ENCODE measurements around the gene ARMC5.
"Not testable (repeated sequence)": the region's sequence is repeated elsewhere in the genome, so short reads cannot be mapped to it uniquely, and the experiment has no call there.

The ARMC5 gene, protein sequence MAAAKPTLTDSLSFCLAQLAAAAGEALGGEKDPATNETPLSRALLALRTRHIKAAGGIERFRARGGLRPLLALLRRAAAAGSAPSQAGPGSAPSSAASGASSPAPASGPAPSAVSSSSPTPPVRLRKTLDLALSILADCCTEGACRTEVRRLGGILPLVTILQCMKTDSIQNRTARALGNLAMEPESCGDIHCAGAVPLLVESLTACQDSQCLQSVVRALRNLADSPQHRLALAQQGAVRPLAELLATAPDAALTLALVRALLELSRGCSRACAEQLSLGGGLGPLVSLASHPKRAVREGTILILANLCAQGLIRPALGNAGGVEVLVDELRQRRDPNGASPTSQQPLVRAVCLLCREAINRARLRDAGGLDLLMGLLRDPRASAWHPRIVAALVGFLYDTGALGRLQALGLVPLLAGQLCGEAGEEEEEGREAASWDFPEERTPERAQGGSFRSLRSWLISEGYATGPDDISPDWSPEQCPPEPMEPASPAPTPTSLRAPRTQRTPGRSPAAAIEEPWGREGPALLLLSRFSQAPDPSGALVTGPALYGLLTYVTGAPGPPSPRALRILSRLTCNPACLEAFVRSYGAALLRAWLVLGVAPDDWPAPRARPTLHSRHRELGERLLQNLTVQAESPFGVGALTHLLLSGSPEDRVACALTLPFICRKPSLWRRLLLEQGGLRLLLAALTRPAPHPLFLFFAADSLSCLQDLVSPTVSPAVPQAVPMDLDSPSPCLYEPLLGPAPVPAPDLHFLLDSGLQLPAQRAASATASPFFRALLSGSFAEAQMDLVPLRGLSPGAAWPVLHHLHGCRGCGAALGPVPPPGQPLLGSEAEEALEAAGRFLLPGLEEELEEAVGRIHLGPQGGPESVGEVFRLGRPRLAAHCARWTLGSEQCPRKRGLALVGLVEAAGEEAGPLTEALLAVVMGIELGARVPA

DNA sequence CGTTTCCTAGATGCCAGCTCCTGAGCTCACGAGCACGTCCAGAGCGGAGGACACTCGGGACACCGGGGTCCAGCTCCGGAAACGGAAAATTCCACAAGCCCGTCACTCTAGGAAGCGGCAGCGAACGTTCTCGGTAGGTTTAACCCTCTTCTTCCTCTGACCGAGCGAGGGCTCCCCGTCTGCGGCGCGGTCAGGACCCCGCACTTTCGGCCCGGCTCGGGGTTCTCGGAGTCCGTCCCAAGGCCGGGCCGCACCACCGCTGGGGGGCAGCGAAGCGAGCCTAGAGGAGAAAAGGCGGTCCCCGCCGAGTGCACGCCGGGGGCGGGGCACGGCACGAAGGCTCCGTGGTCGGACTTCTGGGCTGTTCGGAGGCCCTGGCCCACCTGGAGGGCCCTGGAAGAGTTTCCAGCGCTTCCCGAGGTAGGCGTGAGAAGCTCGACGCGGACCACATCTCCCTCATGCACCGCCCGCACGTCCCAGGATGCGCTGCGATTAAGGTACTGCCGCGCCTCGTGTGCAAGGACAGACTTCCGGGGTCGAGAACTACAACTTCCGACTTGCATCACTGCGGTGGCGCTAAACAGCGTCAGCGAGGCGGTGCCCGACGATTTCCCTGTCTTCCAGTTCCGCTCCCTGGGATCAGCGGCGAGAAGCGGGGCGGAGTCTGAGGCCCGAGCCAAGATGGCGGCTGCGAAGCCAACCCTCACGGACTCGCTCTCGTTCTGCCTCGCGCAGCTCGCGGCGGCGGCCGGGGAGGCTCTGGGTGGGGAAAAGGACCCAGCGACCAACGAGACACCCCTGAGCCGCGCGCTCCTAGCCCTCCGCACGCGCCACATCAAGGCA is at the start of gene ARMC5:
TSS of gene ARMC5 (plus strand) at position 658 of the 843 bp plus-strand sequence. CDS start at position 682, 24 bp downstream.
- peak; percentile 97 for DNase-seq

DNA sequence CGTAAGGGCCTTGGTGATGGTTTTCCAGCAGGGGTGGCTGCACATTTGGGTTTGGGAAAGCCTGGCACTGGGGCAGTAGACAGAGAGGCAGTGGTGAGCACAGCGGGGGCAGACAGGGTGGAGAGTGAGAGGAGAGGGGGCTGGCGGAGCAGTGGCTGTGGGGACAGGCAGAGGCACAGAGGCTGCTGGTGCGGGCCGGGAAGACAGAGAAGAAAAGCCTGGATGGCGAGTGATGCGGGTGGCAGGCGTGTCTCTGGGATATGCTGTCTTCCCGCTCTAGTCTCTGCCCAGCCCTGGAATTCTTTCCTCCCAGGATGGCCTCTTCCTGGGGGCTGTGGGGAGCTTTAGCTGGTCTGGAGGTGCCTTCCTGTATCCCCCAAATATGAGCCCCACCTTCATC is 49.2 kb upstream of the ARMC5 start:
- DNase-seq: no peak

GRCh38 chr16:31411024-31411844 is 48.1 kb upstream of the ARMC5 start:
- DNase-seq: no peak

DNA sequence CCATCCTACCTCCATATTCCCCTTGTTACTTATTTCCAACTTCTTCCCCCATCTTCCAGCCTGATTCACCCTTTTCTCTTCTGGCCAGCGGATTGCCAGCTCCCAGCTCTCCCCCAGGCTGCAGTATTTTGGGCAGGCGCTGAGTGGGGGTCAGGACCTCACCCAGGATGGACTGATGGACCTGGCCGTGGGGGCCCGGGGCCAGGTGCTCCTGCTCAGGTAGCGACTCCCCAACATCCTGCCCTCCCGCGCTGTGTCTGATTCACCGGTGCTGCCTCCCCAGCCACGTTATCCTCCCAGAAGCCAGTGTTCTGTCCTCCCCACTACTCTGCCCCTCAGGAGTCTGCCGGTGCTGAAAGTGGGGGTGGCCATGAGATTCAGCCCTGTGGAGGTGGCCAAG is 46.6 kb upstream of the ARMC5 start:
- no peak for DNase-seq

DNA sequence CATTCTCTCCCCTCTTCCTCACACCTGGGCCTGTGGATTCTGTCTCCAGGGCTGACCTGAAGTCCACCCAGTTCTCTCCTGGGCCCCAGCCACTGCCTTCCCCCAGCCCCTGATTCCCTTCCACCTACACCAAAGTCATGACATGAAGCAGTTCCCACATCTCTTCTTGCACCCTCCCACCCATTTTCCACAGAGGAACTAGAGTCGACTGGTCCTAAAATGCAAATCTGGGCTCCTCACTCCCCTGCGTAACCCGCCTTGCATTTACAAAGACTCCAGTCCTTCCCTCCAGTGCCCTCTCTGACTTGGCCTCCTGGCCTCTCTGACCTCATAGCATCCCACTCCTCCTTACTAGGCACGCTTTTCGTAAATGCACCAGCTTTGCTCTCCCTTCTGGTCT is 45.9 kb upstream of the ARMC5 start:
- no peak for DNase-seq

DNA sequence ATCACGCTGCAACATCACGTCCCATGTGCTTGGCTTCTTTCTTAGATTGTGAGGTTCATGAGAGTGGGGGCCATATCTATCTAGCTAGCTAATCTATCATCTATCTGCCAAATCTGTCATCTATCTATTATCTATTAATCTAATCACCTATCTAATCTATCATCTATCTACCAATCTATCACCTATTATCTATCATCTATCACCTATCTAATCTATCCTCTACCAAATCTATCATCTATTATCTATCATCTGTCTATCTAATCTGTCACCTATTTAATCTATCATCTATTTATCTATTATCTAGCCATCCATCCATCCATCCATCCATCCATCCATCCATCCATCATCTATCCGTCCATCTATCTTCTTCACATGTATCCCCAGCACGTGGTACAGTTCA is 45.4 kb upstream of the ARMC5 start:
- no peak for DNase-seq

GRCh38 chr16:31414706-31415105 is 44.6 kb upstream of the ARMC5 start:
- no peak for DNase-seq

DNA sequence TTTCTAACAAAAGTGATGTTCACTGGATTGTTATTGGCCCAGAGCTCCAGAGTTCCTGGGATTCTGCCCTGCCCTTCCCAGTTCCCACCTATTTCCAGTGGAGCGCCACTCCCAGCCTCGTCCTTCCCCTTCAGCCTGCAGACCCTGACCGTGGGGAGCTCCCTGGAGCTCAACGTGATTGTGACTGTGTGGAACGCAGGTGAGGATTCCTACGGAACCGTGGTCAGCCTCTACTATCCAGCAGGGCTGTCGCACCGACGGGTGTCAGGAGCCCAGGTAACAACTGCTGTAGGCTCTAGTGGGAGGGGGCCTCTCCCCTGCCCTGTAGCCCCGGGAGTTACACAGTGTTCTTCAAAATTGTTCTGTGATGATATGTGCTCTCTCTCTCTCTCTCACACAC is 42.9 kb upstream of the ARMC5 start:
- DNase-seq: no peak

DNA sequence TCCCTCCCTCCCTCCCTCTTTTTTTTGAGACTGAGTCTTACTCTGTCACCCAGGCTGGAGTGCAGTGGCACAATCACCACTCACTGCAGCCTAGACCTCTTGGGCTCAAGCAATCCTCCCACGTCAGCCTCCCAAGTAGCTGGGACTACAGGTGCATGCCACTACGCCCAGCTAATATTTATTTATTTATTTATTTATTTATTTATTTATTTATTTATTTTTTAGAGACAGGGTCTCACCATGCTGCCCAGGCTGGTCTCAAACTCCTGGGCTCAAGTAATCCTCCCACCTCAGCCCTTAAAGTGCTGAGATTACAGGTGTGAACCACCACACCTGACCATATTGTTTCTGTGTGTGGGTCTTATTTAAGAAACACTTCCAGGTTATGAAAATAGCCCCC is 42.3 kb upstream of the ARMC5 start:
- DNase-seq: not testable (repeated sequence)

GRCh38 chr16:31417916-31418315 is 41.4 kb upstream of the ARMC5 start:
- no peak for DNase-seq

DNA sequence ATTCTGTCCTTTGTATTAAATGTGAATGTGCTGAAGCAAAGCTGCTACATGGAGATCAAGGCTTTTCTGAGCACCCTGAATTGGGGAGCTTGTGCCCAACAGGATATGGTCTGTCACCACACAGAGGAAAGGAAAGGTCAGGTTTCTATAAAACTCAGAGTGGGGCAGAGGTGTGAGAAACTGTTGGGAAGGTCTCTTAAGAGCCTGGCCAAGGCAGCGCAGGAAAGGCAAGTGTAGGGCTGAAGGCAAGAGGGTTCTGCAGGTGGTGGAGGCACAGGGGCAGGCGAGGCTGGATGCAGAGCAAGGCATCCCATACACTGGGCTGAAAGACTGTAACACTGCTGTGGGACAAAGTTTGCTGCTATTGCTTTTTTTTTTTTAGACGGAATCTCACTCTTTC is 39.3 kb upstream of the ARMC5 start:
- DNase-seq: no peak

DNA sequence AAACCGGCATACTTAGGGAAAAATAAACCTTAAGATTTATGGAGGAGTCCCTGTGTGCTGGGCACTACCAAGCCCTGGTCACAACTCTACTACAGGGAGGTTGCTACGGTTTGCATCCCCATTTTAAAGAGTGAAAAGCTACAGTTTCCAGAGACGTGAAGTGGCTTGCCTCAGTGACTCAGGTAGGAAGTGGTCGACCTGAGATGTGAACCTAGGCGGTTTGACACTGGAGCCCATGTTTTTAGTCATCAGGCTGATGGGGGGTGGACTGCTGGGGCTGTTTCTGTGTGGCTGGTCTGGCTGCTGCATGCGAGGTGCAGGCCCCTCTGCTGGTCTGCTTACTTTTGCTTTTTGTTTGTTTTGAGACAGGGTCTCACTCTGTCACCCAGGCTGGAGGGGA is 37.7 kb upstream of the ARMC5 start:
- peak; percentile 52 for DNase-seq

DNA sequence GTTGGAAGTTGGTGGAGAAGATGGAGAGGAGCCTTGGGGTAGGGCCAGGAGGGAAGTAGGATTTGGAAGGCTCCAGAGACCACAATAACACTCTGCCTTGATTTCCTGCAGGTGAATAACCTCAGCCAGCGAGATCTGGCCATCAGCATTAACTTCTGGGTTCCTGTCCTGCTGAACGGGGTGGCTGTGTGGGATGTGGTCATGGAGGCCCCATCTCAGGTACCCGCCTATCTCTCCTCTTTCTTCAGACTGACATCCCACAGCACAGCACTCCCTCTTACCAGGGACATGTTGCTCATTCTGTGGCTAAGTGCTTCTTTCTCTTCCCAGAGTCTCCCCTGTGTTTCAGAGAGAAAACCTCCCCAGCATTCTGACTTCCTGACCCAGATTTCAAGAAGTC is 36.1 kb upstream of the ARMC5 start:
- DNase-seq: no peak

DNA sequence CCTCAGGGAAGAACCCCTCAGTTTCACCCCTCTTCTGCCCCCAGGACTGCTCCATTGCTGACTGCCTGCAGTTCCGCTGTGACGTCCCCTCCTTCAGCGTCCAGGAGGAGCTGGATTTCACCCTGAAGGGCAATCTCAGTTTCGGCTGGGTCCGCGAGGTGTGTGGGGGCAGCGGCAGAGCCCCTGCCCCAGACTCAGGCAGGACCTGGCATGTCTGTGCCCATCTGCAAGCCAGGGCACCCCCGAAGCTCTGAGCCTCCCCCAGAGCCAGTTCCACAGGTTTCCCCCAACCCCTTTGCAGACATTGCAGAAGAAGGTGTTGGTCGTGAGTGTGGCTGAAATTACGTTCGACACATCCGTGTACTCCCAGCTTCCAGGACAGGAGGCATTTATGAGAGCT is 35.5 kb upstream of the ARMC5 start:
- DNase-seq: no peak

- DNase-seq: peak; percentile 55
Measured at GRCh38 chr16:31427441-31428278, 31.6 kb upstream of the ARMC5 start.

DNA sequence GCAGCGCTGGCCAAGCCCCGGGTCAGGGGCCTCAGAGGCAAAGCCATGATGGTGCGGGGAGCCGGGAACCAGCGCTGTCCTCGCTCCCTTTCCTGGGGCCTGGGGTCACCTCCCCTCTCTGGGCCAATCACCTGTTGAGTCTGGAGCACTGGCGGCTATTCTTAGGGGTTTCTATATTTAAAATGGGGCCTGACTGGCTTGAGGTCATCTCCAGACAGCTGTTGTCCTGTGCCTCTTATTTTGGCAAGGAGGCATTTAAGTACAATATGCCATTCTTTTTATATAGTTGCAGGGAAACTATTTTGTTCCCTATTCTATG is 31.1 kb upstream of the ARMC5 start, which contains the start of gene COX6A2:
TSS of gene COX6A2 (minus strand) at position 82 of the 319 bp plus-strand sequence. CDS start at position 47, 35 bp downstream.
- no peak for DNase-seq

DNA sequence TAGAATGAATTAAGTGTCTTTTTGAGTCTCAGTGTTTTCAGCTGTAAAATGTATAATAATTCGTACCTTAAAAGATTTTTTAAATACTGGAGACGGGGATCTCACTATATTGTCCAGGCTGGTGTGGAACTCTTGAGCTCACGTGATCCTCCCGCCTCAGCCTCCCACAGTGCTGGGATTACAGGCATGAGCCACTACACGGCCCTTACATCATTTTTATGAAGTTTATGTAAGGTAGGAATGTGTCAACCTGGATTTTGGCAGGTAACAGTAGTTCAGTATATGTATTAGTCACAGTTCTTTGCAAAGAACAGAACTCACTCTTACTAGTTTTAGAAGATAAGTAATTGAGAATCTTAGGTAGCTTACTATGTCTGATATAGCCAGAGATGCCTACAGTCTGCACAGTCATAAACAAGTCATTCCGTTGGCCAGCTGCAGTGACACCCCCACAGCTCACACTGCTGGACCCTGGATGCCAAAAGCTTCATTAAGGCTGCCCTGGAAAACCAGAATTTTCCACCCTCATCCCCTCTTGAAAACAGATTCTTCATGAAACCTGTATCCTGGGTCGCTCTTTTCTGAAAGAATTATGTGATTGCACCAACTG is 30.6 kb upstream of the ARMC5 start:
- DNase-seq: no peak

DNA sequence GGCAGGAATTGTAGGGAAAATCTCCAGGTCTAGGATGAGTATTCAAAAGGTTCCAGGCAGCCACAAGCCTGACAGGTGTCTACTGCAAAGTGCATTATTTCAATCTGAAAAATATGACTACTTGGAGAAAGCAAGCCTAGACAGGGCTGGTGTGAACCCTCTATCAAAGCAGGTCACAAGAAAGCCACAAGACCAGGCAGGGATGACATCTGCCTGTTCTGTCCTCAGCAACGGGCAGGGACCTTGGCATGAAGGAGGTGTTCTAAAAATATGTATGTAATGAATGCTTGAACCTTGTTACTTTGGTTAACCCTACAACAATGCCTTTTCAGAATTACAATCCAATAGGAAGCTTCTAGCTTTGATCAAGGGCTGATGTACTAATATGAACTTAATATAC is 30.0 kb upstream of the ARMC5 start:
- DNase-seq: no peak

DNA sequence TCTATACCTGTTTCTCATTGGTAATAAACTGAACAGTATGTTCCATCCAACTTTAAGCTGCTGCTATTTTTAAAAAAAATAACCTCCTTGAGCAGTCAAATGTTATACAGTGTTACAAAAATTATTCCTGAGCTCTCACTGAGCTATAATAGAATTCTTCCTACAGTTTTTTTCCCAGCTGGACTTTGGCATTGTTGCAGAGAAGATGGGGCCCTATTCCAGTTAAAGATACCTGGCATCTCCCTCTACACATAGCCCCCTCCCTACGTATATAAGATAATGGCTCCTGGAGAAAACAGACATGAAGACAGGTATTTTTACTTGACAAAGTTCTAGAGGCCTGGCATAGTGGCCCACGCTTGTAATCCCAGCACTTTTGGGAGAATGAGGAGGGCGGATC is 29.5 kb upstream of the ARMC5 start:
- DNase-seq: no peak

DNA sequence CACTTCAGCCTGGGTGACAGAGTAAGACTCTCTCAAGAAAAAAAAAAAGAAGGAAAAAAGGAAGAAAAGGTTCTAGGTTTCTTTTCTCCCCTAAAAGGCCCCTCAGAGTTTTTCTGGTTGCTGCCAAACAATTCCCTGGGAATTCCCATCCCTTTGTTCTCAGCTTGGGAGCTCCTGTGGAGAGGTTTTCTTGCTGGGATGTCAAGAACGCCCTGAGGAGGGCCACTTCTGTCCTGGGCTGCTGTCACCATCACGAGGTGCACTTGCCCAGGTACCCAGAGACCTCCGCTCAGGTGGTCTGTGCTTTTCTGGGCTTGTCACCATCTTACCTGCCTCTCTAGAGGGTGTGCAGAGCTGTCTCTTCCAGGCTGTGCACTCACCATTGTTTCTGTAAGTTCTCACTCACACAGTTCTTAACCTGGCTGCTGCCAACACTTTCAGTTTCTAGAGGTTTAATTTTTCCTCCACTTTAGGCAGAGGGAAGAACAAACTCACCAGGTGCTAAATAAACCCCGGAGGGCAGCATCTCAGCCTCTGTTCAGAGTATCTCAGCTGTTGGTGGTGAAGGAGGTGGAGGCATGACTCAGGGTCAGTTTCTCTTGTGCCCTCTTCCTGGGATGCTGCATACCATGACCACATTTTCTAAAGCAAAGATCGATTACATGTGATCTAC is 28.8 kb upstream of the ARMC5 start:
- no peak for DNase-seq

Data from stimulated activated CD4-positive, alpha-beta T cell treated with anti-CD3 and anti-CD28 coated beads, Interleukin-4, amount 100 ng/mL, for 24 hours (primary cell).